ENCODE data around the gene RPL15. TPM values are rescaled to one million over a fixed set of nuclear protein-coding genes. Genes with fewer than 3 reads are reported as not detected.

RPL15 gene
- total RNA-seq, 2 donors from 2014 or later: 2,011 to 2,129 TPM

- H3K4me1 Mint-ChIP-seq: peaks cover 23% of the 10 kb centered on the region
- DNase-seq: no peak
- H3K9ac ChIP-seq (ENCODE audit: extremely low read depth, low read length, poor library complexity, severe bottlenecking): no peak overlapping the region
- no peaks in the 10 kb centered on the region for H3K4me1 ChIP-seq (ENCODE audit: control insufficient read depth, insufficient read depth, low read length)
- no peaks in the 10 kb centered on the region for H3K27me3 Mint-ChIP-seq (ENCODE audit: insufficient read depth)
- H3K9me3 Mint-ChIP-seq: no peaks in the 10 kb centered on the region
- peaks cover 58% of the 10 kb centered on the region for H3K36me3 ChIP-seq (ENCODE audit: control insufficient read depth, insufficient read depth, low read length)
- H3K9me3 ChIP-seq (ENCODE audit: control insufficient read depth, low read length): no peaks in the 10 kb centered on the region
- H3K4me3 ChIP-seq (ENCODE audit: low read length): no peak overlapping the region
- peaks cover 30% of the 10 kb centered on the region for H3K36me3 Mint-ChIP-seq (ENCODE audit: low read depth)
- WGBS, 2 experiments (ENCODE audit: insufficient coverage in 1 of 2, insufficient read length in 1 of 2): 94 to 97% methylated on average over 4 to 5 of the region's 5 CpGs
- no peaks in the 10 kb centered on the region for H3K27me3 ChIP-seq (ENCODE audit: control insufficient read depth, insufficient read depth, low read length, poor library complexity, severe bottlenecking)
- no peak overlapping the region for H3K4me3 Mint-ChIP-seq
- H3K27ac Mint-ChIP-seq: no peak overlapping the region
- no peak for TF ChIP-seq CTCF (conservative IDR thresholded peaks at IDR 0.05)
- no peak overlapping the region for H3K27ac ChIP-seq (ENCODE audit: low read depth, low read length)
Measured at GRCh38 chr3:23889950-23890349, 27.0 kb upstream of the RPL15 start.

DNA sequence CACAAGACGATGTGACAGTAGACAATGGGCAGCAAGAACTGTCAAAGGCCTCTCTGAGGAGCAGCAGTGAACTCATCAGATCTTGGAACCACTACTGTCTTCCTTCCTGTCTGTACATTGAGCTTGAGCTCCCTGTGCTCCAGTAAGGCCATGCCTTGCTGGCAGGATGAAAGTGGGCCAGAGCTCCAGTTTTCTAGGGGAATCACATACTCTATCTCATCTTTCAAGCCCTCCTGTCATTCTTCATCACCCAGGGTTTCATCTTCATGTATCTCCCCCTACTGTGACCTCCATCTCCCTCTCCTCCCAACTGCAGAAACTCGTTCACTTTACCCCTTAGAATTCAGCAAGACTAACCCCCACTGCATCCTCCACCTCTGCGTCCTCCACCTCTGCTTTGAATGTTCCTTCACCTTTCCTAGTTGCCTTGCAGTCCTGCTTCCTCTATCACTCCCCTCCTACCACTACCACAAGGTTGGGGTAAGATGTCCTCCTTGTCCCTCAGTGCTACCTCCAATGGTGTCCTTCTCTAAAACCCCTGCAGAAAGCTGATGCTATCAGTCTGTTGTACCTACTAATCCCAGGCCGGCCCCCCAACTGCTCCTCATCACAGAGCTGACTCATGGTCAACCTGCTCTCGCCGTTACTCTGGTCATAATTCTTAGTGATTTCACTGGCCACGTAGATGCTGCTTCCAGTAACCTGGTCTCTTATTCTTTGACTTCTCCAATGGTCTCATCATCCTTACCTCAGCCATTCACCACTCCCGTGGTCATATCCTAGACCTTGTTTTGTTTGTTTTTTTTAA is 22.5 kb upstream of the RPL15 start:
- Histone ChIP-seq H3K27ac (ENCODE audit: low read depth, low read length) (no peak overlapping the region), H3K36me3 (ENCODE audit: control insufficient read depth, insufficient read depth, low read length) (peaks cover 78% of the 10 kb centered on the region), H3K9ac (ENCODE audit: extremely low read depth, low read length, poor library complexity, severe bottlenecking) (no peak overlapping the region), H3K4me3 (ENCODE audit: low read length) (no peak overlapping the region), H3K9me3 (ENCODE audit: control insufficient read depth, low read length) (peaks cover 35% of the 10 kb centered on the region), H3K27me3 (ENCODE audit: control insufficient read depth, insufficient read depth, low read length, poor library complexity, severe bottlenecking) (no peaks in the 10 kb centered on the region), H3K4me1 (ENCODE audit: control insufficient read depth, insufficient read depth, low read length) (no peaks in the 10 kb centered on the region)
- H3K36me3 Mint-ChIP-seq (ENCODE audit: low read depth): peaks cover 63% of the 10 kb centered on the region
- H3K27ac Mint-ChIP-seq: no peak overlapping the region
- TF ChIP-seq CTCF (conservative IDR thresholded peaks at IDR 0.05): no peak
- no peaks in the 10 kb centered on the region for H3K27me3 Mint-ChIP-seq (ENCODE audit: insufficient read depth)
- DNase-seq: no peak
- WGBS, 2 experiments (ENCODE audit: insufficient coverage in 1 of 2, insufficient read length in 1 of 2): 92 to 96% methylated on average over 8 of the region's 8 CpGs
- no peak overlapping the region for H3K4me3 Mint-ChIP-seq
- H3K4me1 Mint-ChIP-seq: peaks cover 24% of the 10 kb centered on the region
- H3K9me3 Mint-ChIP-seq: peaks cover 31% of the 10 kb centered on the region

GRCh38 chr3:23895181-23895580 is 21.8 kb upstream of the RPL15 start:
- H3K36me3 ChIP-seq (ENCODE audit: control insufficient read depth, insufficient read depth, low read length): peaks cover 80% of the 10 kb centered on the region
- H3K9ac ChIP-seq (ENCODE audit: extremely low read depth, low read length, poor library complexity, severe bottlenecking): no peak overlapping the region
- TF ChIP-seq CTCF (conservative IDR thresholded peaks at IDR 0.05): no peak
- no peak overlapping the region for H3K27ac ChIP-seq (ENCODE audit: low read depth, low read length)
- H3K27me3 ChIP-seq (ENCODE audit: control insufficient read depth, insufficient read depth, low read length, poor library complexity, severe bottlenecking): no peaks in the 10 kb centered on the region
- Mint-ChIP-seq H3K36me3 (ENCODE audit: low read depth) (peaks cover 67% of the 10 kb centered on the region), H3K27me3 (ENCODE audit: insufficient read depth) (no peaks in the 10 kb centered on the region), H3K9me3 (peaks cover 37% of the 10 kb centered on the region), H3K4me3 (no peak overlapping the region), H3K27ac (peak overlapping the region; percentile 16), H3K4me1 (peaks cover 24% of the 10 kb centered on the region)
- WGBS, 2 experiments (ENCODE audit: insufficient coverage in 1 of 2, insufficient read length in 1 of 2): 96 to 100% methylated on average over 3 to 4 of the region's 4 CpGs
- no peak for DNase-seq
- H3K4me1 ChIP-seq (ENCODE audit: control insufficient read depth, insufficient read depth, low read length): no peaks in the 10 kb centered on the region
- H3K4me3 ChIP-seq (ENCODE audit: low read length): no peak overlapping the region
- H3K9me3 ChIP-seq (ENCODE audit: control insufficient read depth, low read length): peaks cover 42% of the 10 kb centered on the region
